ENCODE results near the gene SPECC1.
"Not testable (repeated sequence)": the region's sequence is repeated elsewhere in the genome, so short reads cannot be mapped to it uniquely, and the experiment has no call there.

SPECC1 gene

GRCh38 chr17:20180661-20181060 is 171.5 kb downstream of the SPECC1 start:
- DNase-seq, result no peak

DNA sequence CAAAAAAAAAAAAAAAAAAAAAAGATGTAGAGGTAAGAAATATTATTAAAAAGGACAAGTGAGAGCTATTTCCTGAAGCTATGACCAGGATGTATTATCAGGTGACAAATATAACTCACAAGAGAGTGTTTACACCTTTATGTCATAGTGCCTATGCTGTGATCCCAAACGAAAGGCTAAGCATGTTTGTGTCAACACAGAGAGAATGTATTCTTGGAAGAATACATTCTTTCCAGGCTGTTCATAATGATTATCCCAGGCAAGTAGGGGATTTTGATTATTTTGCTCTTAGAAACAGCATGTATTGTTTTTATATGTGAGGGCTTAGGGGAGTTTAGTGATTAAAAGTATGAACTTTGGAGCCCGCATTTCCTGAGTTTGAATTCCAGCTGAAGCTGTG is 175.0 kb downstream of the SPECC1 start:
- no peak for DNase-seq

- no peak for DNase-seq
Observed at GRCh38 chr17:20184977-20185619, 175.9 kb downstream of the SPECC1 start.

GRCh38 chr17:20187049-20187448 is 177.9 kb downstream of the SPECC1 start:
- DNase-seq, result no peak

- DNase-seq, result no peak
Observed at GRCh38 chr17:20189302-20189701, 180.1 kb downstream of the SPECC1 start.

DNA sequence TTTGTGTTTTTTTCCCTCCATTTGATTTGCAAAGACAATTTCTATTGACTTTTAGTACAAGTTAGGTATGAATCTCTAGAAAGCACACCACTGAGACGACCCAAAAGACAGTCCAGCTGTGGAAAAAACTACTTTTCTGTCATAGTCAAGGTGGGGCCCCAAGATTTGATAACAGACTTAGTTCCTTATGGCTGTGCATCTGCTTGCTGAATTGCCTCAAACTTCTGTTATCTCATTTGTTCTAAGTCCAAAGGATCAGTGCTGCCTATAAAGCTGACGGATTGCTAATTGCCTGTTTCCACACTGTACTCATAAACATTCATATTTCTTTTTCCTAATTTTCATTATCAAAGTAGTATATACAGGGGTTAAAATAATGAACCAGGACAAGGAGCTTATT is 180.8 kb downstream of the SPECC1 start:
- no peak for DNase-seq

GRCh38 chr17:20190605-20191004 is 181.4 kb downstream of the SPECC1 start:
- DNase-seq, result no peak

- DNase-seq, result no peak
Observed at GRCh38 chr17:20191056-20191455, 181.9 kb downstream of the SPECC1 start.

GRCh38 chr17:20196286-20196685 is 187.1 kb downstream of the SPECC1 start:
- not testable (repeated sequence) for DNase-seq

GRCh38 chr17:20197272-20197926 is 188.2 kb downstream of the SPECC1 start:
- no peak for DNase-seq

DNA sequence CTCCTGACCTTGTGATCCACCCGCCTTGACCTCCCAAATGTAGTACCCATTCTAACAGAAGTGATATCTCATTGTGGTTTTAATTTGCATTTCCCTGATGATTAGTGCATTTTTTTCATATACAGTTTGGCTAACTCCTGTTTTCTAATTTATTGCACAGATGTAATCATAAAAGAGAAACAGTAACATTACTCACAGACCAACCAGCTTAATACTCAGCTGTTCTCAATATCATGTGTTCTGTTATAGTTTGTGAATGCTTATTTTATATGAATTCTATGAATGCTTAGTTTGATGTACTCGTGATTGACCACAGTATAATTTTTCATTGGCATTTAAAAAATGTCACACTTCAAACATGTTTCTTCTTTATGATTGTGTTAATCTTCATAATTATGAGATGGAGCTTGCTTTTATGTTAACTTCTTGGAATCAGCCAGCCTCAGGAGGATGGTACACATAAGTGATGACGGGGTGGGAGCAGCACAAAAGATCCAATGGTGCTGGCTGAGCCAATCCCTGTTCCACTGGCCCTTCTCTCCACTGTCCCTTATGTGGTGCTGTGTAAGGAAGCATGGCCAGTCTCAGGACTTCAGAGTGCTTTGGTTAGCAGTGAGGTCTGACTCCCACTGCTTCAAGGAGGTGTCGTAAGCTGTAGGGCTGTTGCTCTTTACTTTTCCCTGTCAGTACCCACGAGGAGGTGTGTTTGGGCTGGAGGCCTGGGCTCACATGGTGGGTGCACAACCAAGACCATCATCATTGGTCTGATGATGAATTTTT is 191.0 kb downstream of the SPECC1 start:
- DNase-seq, result no peak

GRCh38 chr17:20200865-20201458 is 191.8 kb downstream of the SPECC1 start:
- DNase-seq, result no peak

GRCh38 chr17:20202141-20202621 is 193.0 kb downstream of the SPECC1 start:
- DNase-seq, result no peak

- no peak for DNase-seq
Observed at GRCh38 chr17:20203018-20203417, 193.9 kb downstream of the SPECC1 start.

DNA sequence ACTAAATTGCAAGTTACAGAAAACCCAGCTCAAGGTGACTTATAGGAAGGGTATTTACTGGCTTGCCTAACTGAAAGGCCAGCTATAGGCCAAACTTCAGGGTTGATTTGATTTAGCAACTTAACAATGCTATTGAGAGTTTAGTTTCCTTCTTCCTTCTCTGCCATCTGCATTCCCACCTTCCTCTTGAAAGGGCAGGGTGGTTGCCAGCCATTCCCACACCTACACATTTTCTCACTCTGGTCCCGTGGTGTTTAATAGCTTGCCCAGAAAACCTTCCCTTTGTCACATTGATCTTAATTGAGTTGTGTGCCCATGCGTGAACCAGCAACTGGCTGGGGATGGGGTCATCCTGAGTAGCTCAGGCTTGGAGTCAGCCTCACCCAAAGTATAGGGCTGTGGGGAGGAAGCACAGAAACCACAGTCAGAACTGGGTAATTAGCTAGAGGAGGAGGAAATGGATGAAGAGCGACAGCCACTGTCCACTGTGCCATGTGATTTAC is 194.7 kb downstream of the SPECC1 start:
- DNase-seq, result no peak

DNA sequence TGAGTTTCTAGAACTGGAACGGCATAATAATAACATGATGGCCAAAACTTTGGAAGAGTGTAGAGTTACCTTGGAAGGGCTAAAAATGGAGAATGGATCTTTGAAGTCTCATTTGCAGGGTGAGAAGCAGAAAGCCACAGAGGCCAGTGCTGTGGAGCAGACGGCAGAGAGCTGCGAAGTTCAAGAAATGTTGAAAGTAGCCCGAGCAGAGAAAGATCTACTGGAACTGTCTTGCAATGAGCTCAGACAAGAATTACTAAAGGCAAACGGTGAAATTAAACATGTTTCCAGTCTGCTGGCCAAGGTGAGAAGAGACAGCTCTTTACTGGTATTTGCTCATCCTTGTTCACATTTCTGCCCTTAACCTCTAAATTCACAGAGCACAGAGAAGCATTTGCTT is 196.4 kb downstream of the SPECC1 start:
- DNase-seq, result no peak

GRCh38 chr17:20206068-20206467 is 196.9 kb downstream of the SPECC1 start:
- no peak for DNase-seq

DNA sequence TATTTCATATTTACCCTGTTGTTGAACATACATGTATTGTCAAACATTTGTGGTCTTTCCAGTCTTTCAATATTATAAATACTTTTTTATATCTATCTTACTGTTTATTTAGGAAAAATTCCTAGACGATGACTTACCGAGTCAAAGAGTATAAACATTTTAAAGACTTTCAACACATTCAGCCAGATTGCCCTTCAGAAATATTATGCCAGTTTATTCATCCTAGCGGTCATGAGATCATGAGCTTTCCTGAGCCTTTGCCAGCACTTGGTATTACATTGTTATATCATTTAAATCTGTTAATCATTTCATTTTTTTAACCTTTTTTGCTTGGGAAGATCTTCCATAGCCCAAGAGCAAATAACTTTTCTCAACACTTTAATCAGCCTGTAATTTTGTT is 197.4 kb downstream of the SPECC1 start:
- no peak for DNase-seq

- DNase-seq, result no peak
Observed at GRCh38 chr17:20207262-20207985, 198.3 kb downstream of the SPECC1 start.

GRCh38 chr17:20208717-20209116 is 199.6 kb downstream of the SPECC1 start:
- DNase-seq, result no peak

DNA sequence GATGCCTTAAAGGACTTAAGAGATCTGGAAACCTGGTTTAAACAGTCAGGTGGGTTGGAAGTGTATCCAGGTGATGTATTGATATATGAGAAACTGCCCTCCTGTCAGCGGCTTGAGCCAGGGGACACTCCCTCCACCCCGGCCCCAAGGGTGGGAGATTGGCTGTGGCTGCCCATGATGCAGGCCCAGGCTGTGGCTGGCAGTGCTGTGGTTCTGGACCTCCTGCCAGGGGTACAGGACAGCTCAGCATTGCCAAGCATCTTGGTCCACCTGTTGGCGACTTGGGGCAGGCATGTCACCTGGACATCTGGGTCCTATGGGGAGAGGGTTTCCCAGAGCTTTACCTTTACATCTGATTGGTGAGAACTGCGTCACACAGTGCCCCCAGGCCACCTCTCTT is 201.0 kb downstream of the SPECC1 start:
- DNase-seq, result no peak

GRCh38 chr17:20210614-20211013 is 201.5 kb downstream of the SPECC1 start:
- DNase-seq, result no peak

- DNase-seq, result no peak
Observed at GRCh38 chr17:20211246-20211645, 202.1 kb downstream of the SPECC1 start.
